ENCODE measurements around the gene PCSK5. TPM values are rescaled to one million over a fixed set of nuclear protein-coding genes. Genes with fewer than 3 reads are reported as not detected.

PCSK5 gene
- polyA plus RNA-seq, 1 experiment = 1.6 TPM

DNA sequence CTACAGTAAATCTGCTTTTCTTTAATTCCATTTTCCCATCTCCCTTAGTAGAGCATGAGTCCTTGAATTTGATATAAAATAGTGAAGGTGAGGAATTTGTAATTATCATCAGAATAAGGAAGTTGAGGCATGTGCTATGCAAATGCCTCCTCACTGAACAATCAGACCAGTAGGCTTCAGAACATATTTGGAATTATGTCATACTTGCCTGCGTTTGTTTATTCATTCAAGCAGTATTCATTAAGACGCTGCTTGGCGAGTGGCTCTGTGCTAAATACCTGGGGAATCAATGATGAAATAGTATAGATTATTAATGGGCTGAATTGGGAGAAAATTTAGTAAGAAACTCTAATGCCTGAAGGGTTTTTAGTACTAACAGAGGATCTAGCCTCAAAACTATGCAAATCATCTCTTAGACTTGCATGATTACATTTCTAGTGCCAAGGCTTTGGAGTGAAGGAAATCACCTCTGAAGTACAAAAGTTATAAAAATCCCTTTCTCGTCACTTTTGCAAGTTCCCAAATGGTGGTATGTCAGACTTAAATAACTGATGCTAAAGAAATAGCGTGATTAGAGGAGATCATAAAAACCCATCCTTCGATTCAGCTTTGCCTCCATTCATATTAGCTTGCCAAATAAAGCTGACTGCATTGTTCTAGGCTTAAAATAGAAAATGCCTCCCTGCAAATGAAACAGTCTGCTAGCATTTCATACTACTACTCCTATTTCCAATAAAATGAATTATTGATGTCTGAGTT is 141.7 kb downstream of the PCSK5 start:
- Histone ChIP-seq H3K27ac (ENCODE audit: low read depth, low read length) (no peak overlapping the region), H3K27me3 (ENCODE audit: control insufficient read depth, insufficient read depth, low read length) (no peaks in the 10 kb centered on the region), H3K4me3 (ENCODE audit: low read depth, low read length) (no peak overlapping the region), H3K9me3 (ENCODE audit: control insufficient read depth, insufficient read depth, low read length) (no peaks in the 10 kb centered on the region)
- POLR2A ChIA-PET = no interaction called here
- no peak for DNase-seq (ENCODE audit: low read depth, low spot score)
- TF ChIP-seq, protein P1, sequence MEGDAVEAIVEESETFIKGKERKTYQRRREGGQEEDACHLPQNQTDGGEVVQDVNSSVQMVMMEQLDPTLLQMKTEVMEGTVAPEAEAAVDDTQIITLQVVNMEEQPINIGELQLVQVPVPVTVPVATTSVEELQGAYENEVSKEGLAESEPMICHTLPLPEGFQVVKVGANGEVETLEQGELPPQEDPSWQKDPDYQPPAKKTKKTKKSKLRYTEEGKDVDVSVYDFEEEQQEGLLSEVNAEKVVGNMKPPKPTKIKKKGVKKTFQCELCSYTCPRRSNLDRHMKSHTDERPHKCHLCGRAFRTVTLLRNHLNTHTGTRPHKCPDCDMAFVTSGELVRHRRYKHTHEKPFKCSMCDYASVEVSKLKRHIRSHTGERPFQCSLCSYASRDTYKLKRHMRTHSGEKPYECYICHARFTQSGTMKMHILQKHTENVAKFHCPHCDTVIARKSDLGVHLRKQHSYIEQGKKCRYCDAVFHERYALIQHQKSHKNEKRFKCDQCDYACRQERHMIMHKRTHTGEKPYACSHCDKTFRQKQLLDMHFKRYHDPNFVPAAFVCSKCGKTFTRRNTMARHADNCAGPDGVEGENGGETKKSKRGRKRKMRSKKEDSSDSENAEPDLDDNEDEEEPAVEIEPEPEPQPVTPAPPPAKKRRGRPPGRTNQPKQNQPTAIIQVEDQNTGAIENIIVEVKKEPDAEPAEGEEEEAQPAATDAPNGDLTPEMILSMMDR (IDR thresholded peaks at IDR 0.05; ENCODE audit: low read depth, low read length) = no peak
- CTCF ChIA-PET = no interaction called here

DNA sequence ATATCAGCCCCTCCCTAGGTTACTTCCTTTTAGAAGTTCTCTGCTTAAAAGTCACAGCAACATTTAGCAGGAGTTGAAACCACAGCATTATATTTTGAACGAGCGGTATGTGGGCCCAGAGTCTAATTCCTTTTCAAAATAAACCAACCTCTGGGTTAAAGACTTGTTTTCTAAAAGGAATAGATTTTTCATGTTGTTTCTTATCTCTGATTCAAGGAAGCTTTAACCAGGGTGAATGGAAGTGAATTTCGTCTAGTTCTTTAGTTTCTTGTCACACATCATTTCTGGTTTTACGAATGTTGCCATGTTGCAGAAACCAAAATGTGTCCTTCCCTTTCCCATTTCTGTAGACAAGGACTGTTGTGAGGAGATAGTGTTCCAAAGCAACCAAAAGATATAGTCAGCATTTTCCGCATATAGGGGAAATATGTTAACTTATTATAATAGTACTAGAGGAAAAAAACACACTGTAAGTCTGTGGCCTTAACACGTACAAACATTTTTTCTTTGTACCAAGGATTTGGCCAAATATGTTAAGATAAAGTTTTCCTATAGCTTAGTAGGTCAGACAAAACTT is 142.4 kb downstream of the PCSK5 start:
- POLR2A ChIA-PET = no interaction called here
- no peaks in the 10 kb centered on the region for H3K27me3 ChIP-seq (ENCODE audit: control insufficient read depth, insufficient read depth, low read length)
- no peak for DNase-seq (ENCODE audit: low read depth, low spot score)
- no peaks in the 10 kb centered on the region for H3K9me3 ChIP-seq (ENCODE audit: control insufficient read depth, insufficient read depth, low read length)
- H3K27ac ChIP-seq (ENCODE audit: low read depth, low read length) = no peak overlapping the region
- TF ChIP-seq, protein P1 (IDR thresholded peaks at IDR 0.05; ENCODE audit: low read depth, low read length) = no peak
- CTCF ChIA-PET = no interaction called here
- H3K4me3 ChIP-seq (ENCODE audit: low read depth, low read length) = no peak overlapping the region

DNA sequence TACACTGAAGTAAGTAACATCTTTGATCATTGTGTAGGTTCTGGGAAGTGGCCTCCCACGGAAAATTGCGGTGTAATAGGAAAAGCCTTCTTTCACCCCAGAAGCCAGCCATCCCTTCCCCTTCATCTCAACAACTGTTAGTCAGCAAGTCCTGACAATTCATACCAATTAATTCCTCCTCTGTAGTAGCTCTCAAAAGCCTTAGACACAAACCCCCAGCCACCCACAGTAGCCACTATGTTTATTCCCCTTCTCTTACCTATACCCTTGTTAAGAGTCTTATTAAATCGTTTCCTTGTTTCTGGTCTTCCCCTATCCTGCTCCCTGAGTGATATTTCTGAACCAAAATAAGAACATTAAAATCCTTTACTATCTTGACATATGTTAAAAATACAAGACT is 143.6 kb downstream of the PCSK5 start:
- TF ChIP-seq, protein P1 (IDR thresholded peaks at IDR 0.05; ENCODE audit: low read depth, low read length) = no peak
- H3K27me3 ChIP-seq (ENCODE audit: control insufficient read depth, insufficient read depth, low read length) = no peaks in the 10 kb centered on the region
- CTCF ChIA-PET = no interaction called here
- POLR2A ChIA-PET = no interaction called here
- H3K4me3 ChIP-seq (ENCODE audit: low read depth, low read length) = no peak overlapping the region
- no peaks in the 10 kb centered on the region for H3K9me3 ChIP-seq (ENCODE audit: control insufficient read depth, insufficient read depth, low read length)
- H3K27ac ChIP-seq (ENCODE audit: low read depth, low read length) = no peak overlapping the region
- no peak for DNase-seq (ENCODE audit: low read depth, low spot score)

DNA sequence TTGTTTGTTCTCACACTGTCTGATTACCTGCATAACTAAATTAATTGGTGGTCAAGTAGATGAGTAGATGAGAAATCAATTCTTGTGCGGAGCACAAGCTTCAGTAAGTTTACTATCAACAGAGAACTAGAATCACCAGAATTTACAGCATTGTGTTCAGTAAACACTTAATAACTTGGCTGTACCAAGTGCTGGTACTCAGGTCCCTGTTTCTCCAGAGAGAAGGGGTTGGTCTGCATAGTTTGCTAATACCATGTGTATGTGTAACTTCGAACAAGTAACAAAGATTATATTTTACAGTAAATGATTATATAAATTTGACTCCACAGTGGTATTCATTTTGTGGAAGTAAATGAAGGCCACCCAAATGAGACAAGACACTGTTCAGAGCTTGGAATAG is 146.3 kb downstream of the PCSK5 start:
- ChIA-PET CTCF (no interaction called here), POLR2A (no interaction called here)
- TF ChIP-seq, protein P1 (IDR thresholded peaks at IDR 0.05; ENCODE audit: low read depth, low read length) = no peak
- H3K9me3 ChIP-seq (ENCODE audit: control insufficient read depth, insufficient read depth, low read length) = no peaks in the 10 kb centered on the region
- H3K4me3 ChIP-seq (ENCODE audit: low read depth, low read length) = no peak overlapping the region
- no peaks in the 10 kb centered on the region for H3K27me3 ChIP-seq (ENCODE audit: control insufficient read depth, insufficient read depth, low read length)
- DNase-seq (ENCODE audit: low read depth, low spot score) = no peak
- H3K27ac ChIP-seq (ENCODE audit: low read depth, low read length) = no peak overlapping the region

DNA sequence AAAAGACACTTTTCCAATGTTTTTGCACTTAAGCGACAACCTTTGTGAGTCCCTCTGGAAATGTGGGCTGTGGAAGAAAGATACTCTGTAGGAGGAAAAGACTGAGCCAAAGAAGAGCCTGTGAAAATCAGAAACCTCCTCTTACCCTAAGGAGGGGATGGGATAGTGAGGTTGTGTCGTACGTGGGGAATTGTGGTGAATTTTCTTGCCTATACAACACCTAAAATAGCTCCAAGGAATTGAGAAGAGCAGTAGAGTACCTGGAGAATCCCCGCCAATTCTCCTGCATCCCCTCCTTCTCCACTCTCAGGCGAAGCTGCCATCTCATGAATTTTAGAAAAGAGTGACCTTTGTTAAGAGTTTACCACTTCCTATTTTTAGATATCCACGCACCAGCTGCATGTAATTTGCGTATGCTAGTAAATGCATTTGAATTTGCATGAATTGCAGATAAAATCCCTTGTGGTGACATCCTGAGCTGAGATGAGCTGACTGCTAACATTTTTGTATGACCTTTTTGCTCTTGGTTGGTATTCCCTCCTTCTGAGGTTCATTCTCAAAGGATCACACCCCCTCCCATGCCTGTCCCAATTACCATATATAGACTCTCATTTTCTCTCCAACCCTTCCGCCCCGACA is 147.2 kb downstream of the PCSK5 start:
- Histone ChIP-seq H3K27me3 (ENCODE audit: control insufficient read depth, insufficient read depth, low read length) (no peaks in the 10 kb centered on the region), H3K27ac (ENCODE audit: low read depth, low read length) (no peak overlapping the region), H3K9me3 (ENCODE audit: control insufficient read depth, insufficient read depth, low read length) (no peaks in the 10 kb centered on the region), H3K4me3 (ENCODE audit: low read depth, low read length) (no peak overlapping the region)
- POLR2A ChIA-PET = no interaction called here
- TF ChIP-seq, protein P1 (IDR thresholded peaks at IDR 0.05; ENCODE audit: low read depth, low read length) = no peak
- DNase-seq (ENCODE audit: low read depth, low spot score) = no peak
- CTCF ChIA-PET = no interaction called here
